ENCODE results near the gene FBXO22. TPM values are rescaled to one million over a fixed set of nuclear protein-coding genes. Genes with fewer than 3 reads are reported as not detected.
"Not testable (repeated sequence)": the region's sequence is repeated elsewhere in the genome, so short reads cannot be mapped to it uniquely, and the experiment has no call there.

Gene FBXO22
- total RNA-seq, 2 experiments from 2014 or later: 97.3 to 99.6 TPM

GRCh38 chr15:75872403-75872990, 31.2 kb upstream of the FBXO22 start:
- Mint-ChIP-seq H3K4me1 (ENCODE audit: low read depth) (peaks cover 2% of the 10 kb centered on the region), H3K9me3 (no peaks in the 10 kb centered on the region), H3K27ac (no peak overlapping the region), H3K4me3 (no peak overlapping the region), H3K27me3 (ENCODE audit: low read depth) (no peaks in the 10 kb centered on the region), H3K36me3 (ENCODE audit: low read depth) (peaks cover 15% of the 10 kb centered on the region)
- CTCF ChIA-PET: no interaction called here
- DNase-seq: no peak
- intact Hi-C loops (cut with micrococcal nuclease): no loop called here

- DNase-seq: no peak
- Mint-ChIP-seq H3K27me3 (ENCODE audit: low read depth) (no peaks in the 10 kb centered on the region), H3K4me3 (no peak overlapping the region), H3K27ac (no peak overlapping the region), H3K4me1 (ENCODE audit: low read depth) (no peaks in the 10 kb centered on the region), H3K9me3 (no peaks in the 10 kb centered on the region), H3K36me3 (ENCODE audit: low read depth) (no peaks in the 10 kb centered on the region)
- CTCF ChIA-PET: no interaction called here
- intact Hi-C loops (cut with micrococcal nuclease): no loop called here
Measured at GRCh38 chr15:75884041-75884440, 19.6 kb upstream of the FBXO22 start.

GRCh38 chr15:75887178-75887577, 16.5 kb upstream of the FBXO22 start:
- peaks cover 4% of the 10 kb centered on the region for H3K36me3 Mint-ChIP-seq (ENCODE audit: low read depth)
- no peak for DNase-seq
- no peak overlapping the region for H3K4me3 Mint-ChIP-seq
- H3K4me1 Mint-ChIP-seq (ENCODE audit: low read depth): peaks cover 12% of the 10 kb centered on the region
- H3K27me3 Mint-ChIP-seq (ENCODE audit: low read depth): no peaks in the 10 kb centered on the region
- intact Hi-C loops (cut with micrococcal nuclease): no loop called here
- no peak overlapping the region for H3K27ac Mint-ChIP-seq
- no peaks in the 10 kb centered on the region for H3K9me3 Mint-ChIP-seq
- CTCF ChIA-PET: interaction anchor here (1.5 kb wide), 1 partner anchor 85 kb away, joined by 4 read pairs; no protein-coding TSS in a partner anchor

GRCh38 chr15:75891895-75892294, 11.8 kb upstream of the FBXO22 start:
- Mint-ChIP-seq H3K9me3 (no peaks in the 10 kb centered on the region), H3K36me3 (ENCODE audit: low read depth) (peaks cover 7% of the 10 kb centered on the region), H3K27ac (peak overlapping the region; percentile 56), H3K4me3 (no peak overlapping the region), H3K4me1 (ENCODE audit: low read depth) (peaks cover 12% of the 10 kb centered on the region), H3K27me3 (ENCODE audit: low read depth) (no peaks in the 10 kb centered on the region)
- intact Hi-C loops (cut with micrococcal nuclease): no loop called here
- no peak for DNase-seq
- CTCF ChIA-PET: no interaction called here

- intact Hi-C loops (cut with micrococcal nuclease): no loop called here
- no peaks in the 10 kb centered on the region for H3K27me3 Mint-ChIP-seq (ENCODE audit: low read depth)
- H3K36me3 Mint-ChIP-seq (ENCODE audit: low read depth): peaks cover 3% of the 10 kb centered on the region
- H3K9me3 Mint-ChIP-seq: no peaks in the 10 kb centered on the region
- no peak overlapping the region for H3K4me3 Mint-ChIP-seq
- peaks cover 14% of the 10 kb centered on the region for H3K4me1 Mint-ChIP-seq (ENCODE audit: low read depth)
- no peak for DNase-seq
- H3K27ac Mint-ChIP-seq: no peak overlapping the region
- CTCF ChIA-PET: no interaction called here
Measured at GRCh38 chr15:75895731-75896130, 7.9 kb upstream of the FBXO22 start.

GRCh38 chr15:75900577-75900976, 3.1 kb upstream of the FBXO22 start:
- H3K27ac Mint-ChIP-seq: no peak overlapping the region
- no peak for DNase-seq

GRCh38 chr15:75902129-75902557, 1.5 kb upstream of the FBXO22 start:
- Mint-ChIP-seq H3K4me1 (ENCODE audit: low read depth) (peaks cover 43% of the 10 kb centered on the region), H3K4me3 (peak overlapping the region; percentile 56), H3K36me3 (ENCODE audit: low read depth) (peaks cover 18% of the 10 kb centered on the region), H3K27ac (peak overlapping the region; percentile 61), H3K9me3 (no peaks in the 10 kb centered on the region), H3K27me3 (ENCODE audit: low read depth) (no peaks in the 10 kb centered on the region)
- DNase-seq: no peak
- intact Hi-C loops (cut with micrococcal nuclease): loop anchor here (5.0 kb wide), 2 partner anchors 165 to 450 kb away; partner anchors contain the start of gene SIN3A
- CTCF ChIA-PET: interaction anchor here (1.7 kb wide), 1 partner anchor 61 kb away, joined by 3 read pairs; no protein-coding TSS in a partner anchor

More at GRCh38 chr15:75900577-75900976, 3.1 kb upstream of the FBXO22 start:
- H3K4me3 Mint-ChIP-seq: no peak overlapping the region
- no peaks in the 10 kb centered on the region for H3K27me3 Mint-ChIP-seq (ENCODE audit: low read depth)
- peaks cover 14% of the 10 kb centered on the region for H3K36me3 Mint-ChIP-seq (ENCODE audit: low read depth)
- no peaks in the 10 kb centered on the region for H3K9me3 Mint-ChIP-seq
- CTCF ChIA-PET: no interaction called here
- H3K4me1 Mint-ChIP-seq (ENCODE audit: low read depth): peaks cover 34% of the 10 kb centered on the region
- intact Hi-C loops (cut with micrococcal nuclease): loop anchor here (2.0 to 5.0 kb wide), 3 partner anchors 46 to 448 kb away; partner anchors contain the start of gene SIN3A

GRCh38 chr15:75905231-75905630, 1.6 kb downstream of the FBXO22 start:
- Mint-ChIP-seq H3K4me3 (peak overlapping the region; percentile 93), H3K9me3 (no peaks in the 10 kb centered on the region), H3K27me3 (ENCODE audit: low read depth) (no peaks in the 10 kb centered on the region), H3K4me1 (ENCODE audit: low read depth) (peaks cover 60% of the 10 kb centered on the region), H3K36me3 (ENCODE audit: low read depth) (peaks cover 37% of the 10 kb centered on the region), H3K27ac (no peak overlapping the region)
- CTCF ChIA-PET: no interaction called here
- intact Hi-C loops (cut with micrococcal nuclease): no loop called here
- no peak for DNase-seq

- peaks cover 52% of the 10 kb centered on the region for H3K4me1 Mint-ChIP-seq (ENCODE audit: low read depth)
- CTCF ChIA-PET: interaction anchor here (0.9 kb wide), 1 partner anchor 11 kb away, joined by 3 read pairs; no protein-coding TSS in a partner anchor
- DNase-seq: not testable (repeated sequence)
Measured at GRCh38 chr15:75910355-75910754, 6.7 kb downstream of the FBXO22 start.

GRCh38 chr15:75916978-75917377, 13.3 kb downstream of the FBXO22 start:
- Mint-ChIP-seq H3K36me3 (ENCODE audit: low read depth) (peaks cover 39% of the 10 kb centered on the region), H3K4me3 (no peak overlapping the region), H3K27me3 (ENCODE audit: low read depth) (no peaks in the 10 kb centered on the region), H3K27ac (no peak overlapping the region), H3K4me1 (ENCODE audit: low read depth) (peaks cover 6% of the 10 kb centered on the region), H3K9me3 (no peaks in the 10 kb centered on the region)
- intact Hi-C loops (cut with micrococcal nuclease): no loop called here
- CTCF ChIA-PET: no interaction called here
- DNase-seq: no peak

More at GRCh38 chr15:75910355-75910754, 6.7 kb downstream of the FBXO22 start:
- H3K36me3 Mint-ChIP-seq (ENCODE audit: low read depth): peaks cover 69% of the 10 kb centered on the region
- H3K27me3 Mint-ChIP-seq (ENCODE audit: low read depth); H3K27ac Mint-ChIP-seq; H3K9me3 Mint-ChIP-seq; H3K4me3 Mint-ChIP-seq; intact Hi-C loops (cut with micrococcal nuclease): not testable (repeated sequence)

GRCh38 chr15:75918135-75918534, 14.5 kb downstream of the FBXO22 start:
- H3K27ac Mint-ChIP-seq: no peak overlapping the region
- no peak overlapping the region for H3K4me3 Mint-ChIP-seq
- no peaks in the 10 kb centered on the region for H3K9me3 Mint-ChIP-seq
- peaks cover 30% of the 10 kb centered on the region for H3K36me3 Mint-ChIP-seq (ENCODE audit: low read depth)
- CTCF ChIA-PET: interaction anchor here (0.7 to 1.3 kb wide), 2 partner anchors 10 to 409 kb away, joined by 3 read pairs; no protein-coding TSS in a partner anchor
- H3K4me1 Mint-ChIP-seq (ENCODE audit: low read depth): peaks cover 10% of the 10 kb centered on the region
- no peaks in the 10 kb centered on the region for H3K27me3 Mint-ChIP-seq (ENCODE audit: low read depth)
- DNase-seq: no peak
- intact Hi-C loops (cut with micrococcal nuclease): no loop called here

GRCh38 chr15:75920079-75920478, 16.4 kb downstream of the FBXO22 start:
- intact Hi-C loops (cut with micrococcal nuclease): loop anchor here (5.0 kb wide), 1 partner anchor 118 kb away; no protein-coding TSS in a partner anchor
- H3K4me3 Mint-ChIP-seq: no peak overlapping the region
- H3K27ac Mint-ChIP-seq: no peak overlapping the region
- no peaks in the 10 kb centered on the region for H3K9me3 Mint-ChIP-seq
- peaks cover 26% of the 10 kb centered on the region for H3K36me3 Mint-ChIP-seq (ENCODE audit: low read depth)
- no peak for DNase-seq
- CTCF ChIA-PET: interaction anchor here (1.4 kb wide), 1 partner anchor 118 kb away, joined by 3 read pairs; no protein-coding TSS in a partner anchor
- H3K4me1 Mint-ChIP-seq (ENCODE audit: low read depth): peaks cover 12% of the 10 kb centered on the region
- no peaks in the 10 kb centered on the region for H3K27me3 Mint-ChIP-seq (ENCODE audit: low read depth)

Data from activated naive CD4-positive, alpha-beta T cell treated with anti-CD3 and anti-CD28 coated beads for 36 hours (primary cell).